Fibroblast of skin of scalp (primary cell): ENCODE data around the gene RAB3GAP2.
A peak's percentile ranks its signal among the peaks of the same experiment; 100 is the strongest.
"Not testable (repeated sequence)": the region's sequence is repeated elsewhere in the genome, so short reads cannot be mapped to it uniquely, and the experiment has no call there.

ENCODE experiments used
- DNase-seq: peaks from one replicate; pipeline ENCODE4 v3.0.0-alpha.2; 2013

The RAB3GAP2 gene

GRCh38 chr1:220129479-220130210 lies 142.6 kb downstream of the RAB3GAP2 start:
- no peak for DNase-seq

- DNase-seq: no peak
Measured at GRCh38 chr1:220127076-220127475, 145.2 kb downstream of the RAB3GAP2 start.

- DNase-seq: peak; percentile 63
Measured at GRCh38 chr1:220124542-220124941, 147.7 kb downstream of the RAB3GAP2 start.

GRCh38 chr1:220123889-220124288 lies 148.4 kb downstream of the RAB3GAP2 start:
- DNase-seq: peak; percentile 15

- no peak for DNase-seq
Measured at GRCh38 chr1:220123066-220123465, 149.2 kb downstream of the RAB3GAP2 start.

GRCh38 chr1:220121791-220122530 lies 150.3 kb downstream of the RAB3GAP2 start:
- no peak for DNase-seq

GRCh38 chr1:220119043-220119512 lies 153.2 kb downstream of the RAB3GAP2 start:
- DNase-seq: no peak

- DNase-seq: peak; percentile 40
Measured at GRCh38 chr1:220113136-220113695, 159.0 kb downstream of the RAB3GAP2 start.

GRCh38 chr1:220112600-220112999 lies 159.7 kb downstream of the RAB3GAP2 start:
- DNase-seq: not testable (repeated sequence)

GRCh38 chr1:220110473-220110872 lies 161.8 kb downstream of the RAB3GAP2 start:
- not testable (repeated sequence) for DNase-seq

- no peak for DNase-seq
Measured at GRCh38 chr1:220099826-220100225, 172.4 kb downstream of the RAB3GAP2 start.
